Stimulated activated naive CD8-positive, alpha-beta T cell treated with anti-CD3 and anti-CD28 coated beads, Interleukin-15, Interleukin-2, amounts not matched to agents 100 U/mL and 50 U/mL, for 24 hours (primary cell): Measurements from ENCODE around the gene CD302.
"Not testable (repeated sequence)": the region's sequence is repeated elsewhere in the genome, so short reads cannot be mapped to it uniquely, and the experiment has no call there.

ENCODE experiments used
- ATAC-seq: fragments of 150-1000 bp; cut with Tn5 transposase; one replicate; pipeline ENCODE4 v1.10.0; 2021
- DNase-seq: peaks from one replicate; pipeline ENCODE4 v3.0.0; 2021

Gene CD302

GRCh38 chr2:159748089-159748488 is 49.9 kb downstream of the CD302 start:
- no peak for ATAC-seq
- no peak for DNase-seq

GRCh38 chr2:159745237-159745636 is 52.8 kb downstream of the CD302 start:
- not testable (repeated sequence) for ATAC-seq, DNase-seq

- DNase-seq (no peak), ATAC-seq (no peak)
Measured at GRCh38 chr2:159744363-159744762, 53.6 kb downstream of the CD302 start.

- DNase-seq (no peak), ATAC-seq (no peak)
Measured at GRCh38 chr2:159742846-159743245, 55.2 kb downstream of the CD302 start.

GRCh38 chr2:159738509-159739390 is 59.3 kb downstream of the CD302 start:
- DNase-seq (no peak), ATAC-seq (no peak)

GRCh38 chr2:159737917-159738296 is 60.1 kb downstream of the CD302 start:
- ATAC-seq (no peak), DNase-seq (no peak)

GRCh38 chr2:159737292-159737916 is 60.6 kb downstream of the CD302 start:
- no peak for DNase-seq
- ATAC-seq, result no peak

DNA sequence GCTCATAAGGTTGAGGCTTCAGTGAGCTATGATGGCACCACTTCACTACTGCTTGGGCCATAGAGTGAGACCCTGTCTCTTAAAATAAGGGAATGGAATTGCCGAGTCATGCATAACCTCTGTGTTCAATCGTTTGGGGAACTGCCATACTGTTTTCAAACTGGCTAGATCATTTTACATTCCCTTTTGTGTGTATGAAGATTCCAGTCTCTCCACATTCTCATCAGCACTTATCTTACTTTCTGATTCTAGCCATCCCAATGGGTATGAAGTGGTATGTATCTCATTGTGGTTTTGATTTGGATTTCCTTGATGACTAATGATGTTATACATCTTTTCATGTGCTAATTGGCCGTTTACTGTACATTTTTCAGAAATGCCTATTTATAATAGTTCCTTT is 62.0 kb downstream of the CD302 start:
- ATAC-seq (no peak), DNase-seq (no peak)

GRCh38 chr2:159735648-159736047 is 62.4 kb downstream of the CD302 start:
- ATAC-seq (no peak), DNase-seq (no peak)

DNA sequence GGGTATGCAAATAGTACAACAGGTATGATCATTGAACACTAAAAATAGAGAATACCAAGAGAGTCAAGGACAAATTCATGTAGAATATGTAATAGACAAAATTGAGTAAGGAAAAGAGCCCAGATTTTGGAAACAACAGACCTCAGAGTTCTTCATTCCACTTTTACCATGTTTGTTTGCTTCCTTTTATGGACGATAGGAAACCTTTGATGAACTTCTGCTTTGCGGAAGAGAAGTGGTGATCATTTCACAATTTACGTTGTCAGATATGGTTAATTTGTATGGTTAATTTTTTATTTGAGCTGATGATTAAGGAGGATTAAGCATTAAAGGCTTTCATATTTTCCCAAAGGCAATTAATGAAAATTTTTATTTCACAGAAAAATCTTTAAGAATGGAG is 69.4 kb downstream of the CD302 start:
- DNase-seq (no peak), ATAC-seq (no peak)

DNA sequence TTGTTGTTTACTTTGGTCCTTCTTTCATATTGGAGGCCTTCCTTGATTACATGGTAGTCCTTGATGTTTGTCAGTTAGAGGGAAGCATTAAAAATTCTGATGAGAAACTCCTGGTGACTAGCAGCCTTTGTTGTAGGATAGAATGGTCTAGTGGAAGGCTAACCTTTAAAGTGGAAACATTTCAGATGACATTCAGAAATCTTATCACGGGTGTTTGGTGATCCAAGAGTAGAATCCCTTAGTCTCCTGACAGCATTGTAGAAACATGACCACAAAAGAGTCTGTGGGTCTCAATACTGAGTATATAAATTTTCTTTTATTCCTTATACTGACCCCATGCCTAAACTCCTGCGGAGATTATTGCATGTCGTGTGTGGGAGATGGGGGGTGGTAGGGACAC is 72.3 kb downstream of the CD302 start:
- ATAC-seq, result no peak
- DNase-seq, result no peak

DNA sequence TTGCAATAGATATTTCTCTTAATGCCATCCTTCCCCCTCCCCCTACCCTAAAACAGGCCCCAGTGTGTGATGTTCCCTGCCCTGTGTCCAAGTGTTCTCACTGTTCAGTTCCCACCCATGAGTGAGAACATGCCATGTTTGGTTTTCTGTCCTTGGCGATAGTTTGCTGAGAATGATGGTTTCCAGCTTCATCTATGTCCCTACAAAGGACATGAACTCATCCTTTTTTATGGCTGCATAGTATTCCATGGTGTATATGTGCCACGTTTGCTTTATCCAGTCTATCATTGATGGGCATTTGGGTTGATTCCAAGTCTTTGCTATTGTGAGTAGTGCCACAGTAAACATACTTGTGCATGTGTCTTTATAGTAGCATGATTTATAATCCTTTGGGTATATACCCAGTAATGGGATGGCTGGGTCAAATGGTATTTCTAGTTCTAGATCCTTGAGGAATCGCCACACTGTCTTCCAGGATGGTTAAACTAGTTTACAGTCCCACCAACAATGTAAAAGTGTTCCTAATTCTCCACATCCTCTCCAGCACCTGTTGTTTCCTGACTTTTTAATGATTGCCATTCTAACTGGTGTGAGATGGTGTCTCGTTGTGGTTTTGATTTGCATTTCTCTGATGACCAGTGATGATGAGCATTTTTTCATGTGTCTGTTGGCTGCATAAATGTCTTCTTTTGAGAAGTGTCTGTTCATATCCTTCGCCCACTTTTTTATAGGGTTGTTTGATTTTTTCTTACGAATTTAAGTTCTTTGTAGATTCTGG is 73.0 kb downstream of the CD302 start:
- DNase-seq, ATAC-seq: not testable (repeated sequence)

GRCh38 chr2:159722580-159722979 is 75.4 kb downstream of the CD302 start:
- DNase-seq, result no peak
- no peak for ATAC-seq

- ATAC-seq (no peak), DNase-seq (no peak)
Measured at GRCh38 chr2:159720676-159721075, 77.3 kb downstream of the CD302 start.
